Loucy (cell line): Measurements from ENCODE around the gene WDR49.

ENCODE experiments used
- H2AFZ ChIP-seq: fragments of 200-600 bp; sonication (generic); 2 replicates; pipeline ENCODE4 v1.6.0; 2016; ENCODE audit warnings: antibody characterized with exemption, mild to moderate bottlenecking, low read length, moderate library complexity
- H3F3A ChIP-seq: fragments of 200-600 bp; 2 replicates; pipeline ENCODE4 v1.6.0; 2016; ENCODE audit warnings: antibody characterized with exemption, low read depth, mild to moderate bottlenecking
- H3K27me3 ChIP-seq: fragments of 200-600 bp; sonication (generic); 2 replicates; pipeline ENCODE4 v1.6.1; 2014; ENCODE audit warnings: low read length, mild to moderate bottlenecking; ENCODE audit not compliant: insufficient read depth, poor library complexity, severe bottlenecking
- H3K36me3 ChIP-seq: fragments of 200-600 bp; sonication (generic); 2 replicates; pipeline ENCODE4 v1.6.1; 2016; ENCODE audit warnings: low read length; ENCODE audit not compliant: insufficient read depth
- H3K4me1 ChIP-seq: fragments of 200-600 bp; sonication (generic); 2 replicates; pipeline ENCODE4 v1.5.1; 2014; ENCODE audit warnings: low read length, mild to moderate bottlenecking; ENCODE audit not compliant: insufficient read depth, poor library complexity, severe bottlenecking
- H3K4me2 ChIP-seq: fragments of 200-600 bp; sonication (generic); 2 replicates; pipeline ENCODE4 v1.6.0; 2014; ENCODE audit warnings: antibody characterized with exemption, low read length, low read depth, mild to moderate bottlenecking; ENCODE audit not compliant: poor library complexity, severe bottlenecking
- H3K4me3 ChIP-seq: fragments of 200-600 bp; sonication (generic); 2 replicates; pipeline ENCODE4 v1.5.1; 2014; ENCODE audit warnings: low read length, mild to moderate bottlenecking, mixed read lengths; ENCODE audit not compliant: poor library complexity, severe bottlenecking
- H3K79me2 ChIP-seq: fragments of 200-600 bp; sonication (generic); 2 replicates; pipeline ENCODE4 v1.6.1; 2014; ENCODE audit warnings: low read length; ENCODE audit not compliant: insufficient read depth
- H3K9ac ChIP-seq: fragments of 200-600 bp; sonication (generic); 2 replicates; pipeline ENCODE4 v1.6.0; 2014; ENCODE audit warnings: mild to moderate bottlenecking, low read depth, low read length, moderate library complexity; ENCODE audit not compliant: poor library complexity, severe bottlenecking
- H3K9me2 ChIP-seq: fragments of 200-600 bp; sonication (generic); replicated peaks from 2 replicates; pipeline ENCODE4 v1.6.1; 2016; ENCODE audit warnings: low read depth, low read length, mixed read lengths
- H3K9me3 ChIP-seq: fragments of 200-600 bp; sonication (generic); 2 replicates; pipeline ENCODE4 v1.6.1; 2014; ENCODE audit warnings: mild to moderate bottlenecking, antibody characterized with exemption, low read length, low read depth; ENCODE audit not compliant: insufficient read depth
- H4K20me1 ChIP-seq: fragments of 200-600 bp; sonication (generic); 2 replicates; pipeline ENCODE4 v1.6.0; 2014; ENCODE audit warnings: antibody characterized with exemption, low read length, mild to moderate bottlenecking; ENCODE audit not compliant: insufficient read depth, poor library complexity, severe bottlenecking
- EZH2phosphoT487 ChIP-seq: fragments of 200-600 bp; IDR thresholded peaks from 2 replicates; pipeline ENCODE4 v1.6.1; 2018; ENCODE audit warnings: antibody characterized with exemption, mild to moderate bottlenecking, moderate library complexity, borderline replicate concordance
- TF ChIP-seq, protein P1 (sequence below): fragments of 200-600 bp; sonication (generic); conservative IDR thresholded peaks from 2 replicates; pipeline ENCODE4 v1.5.1; 2014; ENCODE audit warnings: mild to moderate bottlenecking, antibody characterized with exemption, low read length

WDR49 gene

DNA sequence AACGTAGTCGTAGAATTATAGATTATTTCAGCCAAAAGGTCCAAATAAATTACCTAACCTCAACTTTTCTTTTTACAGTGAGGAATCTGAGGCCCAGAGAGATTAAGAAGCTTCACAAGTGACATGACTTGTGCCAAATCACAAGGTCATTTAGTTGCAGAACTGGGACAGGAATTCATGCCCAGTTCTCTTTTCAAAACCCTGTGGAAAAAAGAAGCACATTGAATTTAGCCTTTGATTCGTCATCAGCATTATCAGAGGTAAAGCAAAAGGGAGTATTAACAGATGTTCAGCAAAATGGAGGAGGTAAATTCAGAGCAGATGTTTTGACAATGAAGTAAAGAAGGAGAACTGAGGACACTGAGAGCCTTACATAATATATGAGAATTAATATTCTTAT, 184.4 kb downstream of the WDR49 start:
- no peak overlapping the region for H2AFZ ChIP-seq
- H3K9me2 ChIP-seq: no peaks in the 10 kb centered on the region
- no peaks in the 10 kb centered on the region for H3K9me3 ChIP-seq
- no peak for TF ChIP-seq EZH2phosphoT487
- TF ChIP-seq, protein P1, sequence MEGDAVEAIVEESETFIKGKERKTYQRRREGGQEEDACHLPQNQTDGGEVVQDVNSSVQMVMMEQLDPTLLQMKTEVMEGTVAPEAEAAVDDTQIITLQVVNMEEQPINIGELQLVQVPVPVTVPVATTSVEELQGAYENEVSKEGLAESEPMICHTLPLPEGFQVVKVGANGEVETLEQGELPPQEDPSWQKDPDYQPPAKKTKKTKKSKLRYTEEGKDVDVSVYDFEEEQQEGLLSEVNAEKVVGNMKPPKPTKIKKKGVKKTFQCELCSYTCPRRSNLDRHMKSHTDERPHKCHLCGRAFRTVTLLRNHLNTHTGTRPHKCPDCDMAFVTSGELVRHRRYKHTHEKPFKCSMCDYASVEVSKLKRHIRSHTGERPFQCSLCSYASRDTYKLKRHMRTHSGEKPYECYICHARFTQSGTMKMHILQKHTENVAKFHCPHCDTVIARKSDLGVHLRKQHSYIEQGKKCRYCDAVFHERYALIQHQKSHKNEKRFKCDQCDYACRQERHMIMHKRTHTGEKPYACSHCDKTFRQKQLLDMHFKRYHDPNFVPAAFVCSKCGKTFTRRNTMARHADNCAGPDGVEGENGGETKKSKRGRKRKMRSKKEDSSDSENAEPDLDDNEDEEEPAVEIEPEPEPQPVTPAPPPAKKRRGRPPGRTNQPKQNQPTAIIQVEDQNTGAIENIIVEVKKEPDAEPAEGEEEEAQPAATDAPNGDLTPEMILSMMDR: no peak
- H3K27me3 ChIP-seq: no peaks in the 10 kb centered on the region
- no peaks in the 10 kb centered on the region for H3F3A ChIP-seq
- H3K79me2 ChIP-seq: no peaks in the 10 kb centered on the region
- H3K36me3 ChIP-seq: no peaks in the 10 kb centered on the region
- no peak overlapping the region for H3K9ac ChIP-seq
- no peak overlapping the region for H3K4me3 ChIP-seq
- H4K20me1 ChIP-seq: no peaks in the 10 kb centered on the region
- H3K4me2 ChIP-seq: no peak overlapping the region
- H3K4me1 ChIP-seq: no peaks in the 10 kb centered on the region

DNA sequence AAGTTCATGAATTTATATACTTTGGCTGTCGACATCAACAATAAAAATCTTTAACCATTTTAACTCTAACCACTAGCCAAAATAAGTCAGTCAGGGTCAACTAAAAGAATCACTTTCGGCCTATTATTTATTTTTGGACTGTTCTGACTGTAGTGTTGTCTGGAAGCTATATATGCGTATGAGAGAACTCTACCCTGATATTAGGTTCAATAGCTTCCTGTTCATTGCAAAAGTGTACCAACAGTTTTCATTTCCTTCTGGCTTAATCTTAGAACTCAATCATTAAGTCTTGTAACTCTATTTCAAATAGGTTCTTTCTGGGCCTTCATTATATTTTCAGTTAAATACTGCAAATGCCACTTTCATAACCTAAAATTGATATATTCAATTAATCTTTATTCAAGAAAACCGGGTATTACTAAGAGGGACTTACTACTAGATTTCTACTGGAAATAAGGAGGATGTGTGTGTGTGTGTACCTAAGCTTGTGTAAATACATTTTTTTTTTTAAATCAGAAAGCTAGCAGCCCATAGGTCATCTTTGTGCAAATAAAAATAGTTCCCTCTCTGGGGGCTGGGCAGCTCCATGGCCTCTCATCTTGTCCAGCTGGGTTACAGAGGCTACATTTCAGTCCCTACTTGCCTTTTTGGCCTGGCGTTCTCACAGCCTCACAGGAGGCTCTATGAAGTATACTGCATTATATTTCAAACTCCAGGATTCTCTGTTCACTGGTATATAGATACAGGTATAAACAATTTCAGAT, 185.7 kb downstream of the WDR49 start:
- Histone ChIP-seq H2AFZ (no peak overlapping the region), H3F3A (no peaks in the 10 kb centered on the region), H3K4me1 (no peaks in the 10 kb centered on the region), H3K9ac (no peak overlapping the region), H3K9me3 (no peaks in the 10 kb centered on the region), H3K9me2 (no peaks in the 10 kb centered on the region), H3K4me2 (no peak overlapping the region), H3K79me2 (no peaks in the 10 kb centered on the region), H3K27me3 (no peaks in the 10 kb centered on the region), H3K4me3 (no peak overlapping the region), H3K36me3 (no peaks in the 10 kb centered on the region), H4K20me1 (no peaks in the 10 kb centered on the region)
- TF ChIP-seq, protein P1: no peak
- no peak for TF ChIP-seq EZH2phosphoT487

DNA sequence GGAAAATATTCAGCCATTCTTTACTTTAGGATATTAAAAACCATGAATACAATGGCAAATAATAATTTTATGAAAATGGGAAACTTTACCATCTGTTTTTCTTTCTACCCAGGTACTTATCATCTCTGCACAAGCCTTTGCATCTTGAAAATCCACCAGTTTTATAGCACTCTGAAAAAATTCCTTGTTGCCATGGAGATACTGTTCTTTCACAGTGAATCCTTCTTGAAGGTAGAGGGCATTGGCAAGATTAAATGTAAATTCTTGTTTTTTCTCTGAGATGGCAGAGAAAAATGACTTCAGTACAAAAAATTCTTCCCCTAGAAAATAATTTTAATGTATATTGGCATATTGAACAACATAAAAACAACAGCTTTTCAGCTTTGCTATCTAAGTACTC, 186.8 kb downstream of the WDR49 start:
- Histone ChIP-seq H4K20me1 (no peaks in the 10 kb centered on the region), H3K36me3 (no peaks in the 10 kb centered on the region), H3K79me2 (no peaks in the 10 kb centered on the region), H3K9ac (no peak overlapping the region), H3K4me3 (no peak overlapping the region), H3K9me2 (no peaks in the 10 kb centered on the region), H3F3A (no peaks in the 10 kb centered on the region), H3K9me3 (no peaks in the 10 kb centered on the region), H2AFZ (no peak overlapping the region), H3K27me3 (no peaks in the 10 kb centered on the region), H3K4me1 (no peaks in the 10 kb centered on the region), H3K4me2 (no peak overlapping the region)
- no peak for TF ChIP-seq EZH2phosphoT487
- TF ChIP-seq, protein P1: no peak
